Adrenal gland (tissue), 5 donors: ENCODE results near the gene COL15A1.

Source experiments
- POLR2A ChIP-seq, 2 donors: fragments of 450-650 bp; IDR thresholded peaks; one replicate each; pipeline ENCODE4 v1.6.1; 2017; ENCODE audit warnings: antibody characterized with exemption in 2 of 2, mild to moderate bottlenecking in 2 of 2, moderate library complexity in 1 of 2
- TF ChIP-seq, protein P1 (sequence below), 6 experiments: fragments of 450-650 bp in 4 of 6; fragments of 200-600 bp in 2 of 6; sonication (generic) in 1 of 6; IDR thresholded peaks; 1 replicate in 5 of 6; 2 replicates in 1 of 6; pipeline versions ENCODE4 v1.5.1 to v1.8.0; 2016 to 2021; ENCODE audit warnings: antibody characterized with exemption in 6 of 6, mild to moderate bottlenecking in 2 of 6, moderate library complexity in 1 of 6
- donor health status: DM: no; HTN: no; CAD: no.

DNA sequence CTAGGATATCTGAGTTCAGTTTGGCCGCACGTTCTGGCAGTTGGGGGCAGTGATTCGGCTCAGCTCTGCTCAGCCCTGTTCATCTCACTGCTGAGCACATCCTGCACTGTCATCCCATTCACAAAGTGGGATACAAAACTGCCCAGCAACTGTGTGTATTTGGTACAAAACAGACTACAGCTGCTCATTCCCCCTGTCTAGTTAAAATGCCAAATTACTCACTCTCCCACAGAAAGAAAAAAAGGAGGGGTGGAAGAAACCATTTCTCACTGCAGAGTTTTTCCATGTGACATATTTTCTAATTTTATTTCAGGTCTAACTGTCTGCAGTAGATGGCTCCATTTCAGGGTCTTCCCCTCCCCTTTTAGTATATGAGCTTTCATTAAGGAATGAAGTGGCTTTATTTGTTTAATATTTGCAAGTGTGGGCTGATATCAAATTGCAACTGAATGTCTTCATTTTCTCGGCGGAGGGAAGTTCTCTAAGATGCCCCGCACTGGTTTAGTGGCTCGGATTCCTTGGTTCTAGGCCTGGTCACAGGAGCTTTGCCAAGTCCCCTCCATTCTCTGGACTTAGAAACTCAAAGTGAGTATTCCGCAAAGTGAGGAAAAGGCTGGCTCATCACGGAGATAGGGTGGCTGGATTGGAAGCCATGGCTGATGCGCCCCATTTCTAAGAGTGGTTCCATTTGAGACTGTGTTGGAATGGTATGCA, 14.7 kb downstream of the COL15A1 start:
- TF ChIP-seq, protein P1, sequence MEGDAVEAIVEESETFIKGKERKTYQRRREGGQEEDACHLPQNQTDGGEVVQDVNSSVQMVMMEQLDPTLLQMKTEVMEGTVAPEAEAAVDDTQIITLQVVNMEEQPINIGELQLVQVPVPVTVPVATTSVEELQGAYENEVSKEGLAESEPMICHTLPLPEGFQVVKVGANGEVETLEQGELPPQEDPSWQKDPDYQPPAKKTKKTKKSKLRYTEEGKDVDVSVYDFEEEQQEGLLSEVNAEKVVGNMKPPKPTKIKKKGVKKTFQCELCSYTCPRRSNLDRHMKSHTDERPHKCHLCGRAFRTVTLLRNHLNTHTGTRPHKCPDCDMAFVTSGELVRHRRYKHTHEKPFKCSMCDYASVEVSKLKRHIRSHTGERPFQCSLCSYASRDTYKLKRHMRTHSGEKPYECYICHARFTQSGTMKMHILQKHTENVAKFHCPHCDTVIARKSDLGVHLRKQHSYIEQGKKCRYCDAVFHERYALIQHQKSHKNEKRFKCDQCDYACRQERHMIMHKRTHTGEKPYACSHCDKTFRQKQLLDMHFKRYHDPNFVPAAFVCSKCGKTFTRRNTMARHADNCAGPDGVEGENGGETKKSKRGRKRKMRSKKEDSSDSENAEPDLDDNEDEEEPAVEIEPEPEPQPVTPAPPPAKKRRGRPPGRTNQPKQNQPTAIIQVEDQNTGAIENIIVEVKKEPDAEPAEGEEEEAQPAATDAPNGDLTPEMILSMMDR (IDR thresholded peaks at IDR 0.05), result no peak
- no peak for TF ChIP-seq POLR2A (IDR thresholded peaks at IDR 0.05)
